Small intestine (tissue), 7 donors: ENCODE data around the gene TBC1D1. TPM values are rescaled to one million over a fixed set of nuclear protein-coding genes. Genes with fewer than 3 reads are reported as not detected.
"Not testable (repeated sequence)": the region's sequence is repeated elsewhere in the genome, so short reads cannot be mapped to it uniquely, and the experiment has no call there.

ENCODE experiments used
- DNase-seq, 2 donors: peaks; one replicate each; pipeline versions ENCODE4 v3.0.0 to v3.0.0-alpha.2; 2013
- FAIRE-seq: peaks from 2 replicates; lab custom pipeline; 2012; peaks lifted over from hg19 to GRCh38; lab: Jason Lieb, UNC
- H3K27ac ChIP-seq, 3 donors: one replicate each; pipeline ENCODE4 v1.5.1; 2013; ENCODE audit warnings: low read length in 2 of 3, mild to moderate bottlenecking in 2 of 3, control low read depth in 1 of 3, inconsistent platforms in 1 of 3, low read depth in 1 of 3, moderate library complexity in 1 of 3
- H3K27me3 ChIP-seq, 3 donors: one replicate each; pipeline ENCODE4 v1.6.1; 2013; ENCODE audit warnings: low read length in 3 of 3, inconsistent platforms in 1 of 3; ENCODE audit not compliant: control insufficient read depth in 3 of 3, insufficient read depth in 3 of 3
- H3K36me3 ChIP-seq, 3 donors: one replicate each; pipeline ENCODE4 v1.6.1; 2013; ENCODE audit warnings: low read length in 3 of 3, inconsistent platforms in 1 of 3, low read depth in 1 of 3, mild to moderate bottlenecking in 1 of 3, moderate library complexity in 1 of 3; ENCODE audit not compliant: control insufficient read depth in 3 of 3, insufficient read depth in 2 of 3
- H3K4me1 ChIP-seq, 3 donors: one replicate each; pipeline ENCODE4 v1.6.1; 2013; ENCODE audit warnings: low read length in 2 of 3, inconsistent platforms in 1 of 3, low read depth in 1 of 3, mild to moderate bottlenecking in 1 of 3, moderate library complexity in 1 of 3; ENCODE audit not compliant: control insufficient read depth in 3 of 3, insufficient read depth in 2 of 3
- H3K4me3 ChIP-seq, 3 donors: one replicate each; pipeline ENCODE4 v1.5.1; 2013; ENCODE audit warnings: low read length in 3 of 3, control low read depth in 1 of 3, inconsistent platforms in 1 of 3, low read depth in 1 of 3, mild to moderate bottlenecking in 1 of 3, moderate library complexity in 1 of 3
- H3K9me3 ChIP-seq, 2 donors: one replicate each; pipeline ENCODE4 v1.6.1; 2013; ENCODE audit warnings: low read depth in 1 of 2, low read length in 1 of 2; ENCODE audit not compliant: control insufficient read depth in 2 of 2, insufficient read depth in 1 of 2
- WGBS, 3 donors: extraction: QIAGEN DNeasy Blood & Tissue Kit; methylation state at CpG; one replicate each; pipeline ENCODE4 v1.1.7; 2013; 5-methylcytosine and 5-hydroxymethylcytosine counted together
- polyA plus RNA-seq, 4 donors: library from polyadenylated mRNA; stranded (reverse) in 3 of 4; unstranded in 1 of 4; fragments of 200-250 nt in 3 of 4; fragments of 120-200 nt in 1 of 4; gene quantifications; one replicate each; pipeline versions ENCODE4 v1.2.1 to v1.2.3, GENCODE V29; 2013
- donor health status: healthy with polysubstance abuse.
- donor health status: control.
- donor health status: control.
- donor health status: Bipolar disorder and iron deficiency.
- donor health status: healthy.

The TBC1D1 gene
- polyA plus RNA-seq, 4 donors, result 38.3 to 118 (median 41.5) TPM

DNA sequence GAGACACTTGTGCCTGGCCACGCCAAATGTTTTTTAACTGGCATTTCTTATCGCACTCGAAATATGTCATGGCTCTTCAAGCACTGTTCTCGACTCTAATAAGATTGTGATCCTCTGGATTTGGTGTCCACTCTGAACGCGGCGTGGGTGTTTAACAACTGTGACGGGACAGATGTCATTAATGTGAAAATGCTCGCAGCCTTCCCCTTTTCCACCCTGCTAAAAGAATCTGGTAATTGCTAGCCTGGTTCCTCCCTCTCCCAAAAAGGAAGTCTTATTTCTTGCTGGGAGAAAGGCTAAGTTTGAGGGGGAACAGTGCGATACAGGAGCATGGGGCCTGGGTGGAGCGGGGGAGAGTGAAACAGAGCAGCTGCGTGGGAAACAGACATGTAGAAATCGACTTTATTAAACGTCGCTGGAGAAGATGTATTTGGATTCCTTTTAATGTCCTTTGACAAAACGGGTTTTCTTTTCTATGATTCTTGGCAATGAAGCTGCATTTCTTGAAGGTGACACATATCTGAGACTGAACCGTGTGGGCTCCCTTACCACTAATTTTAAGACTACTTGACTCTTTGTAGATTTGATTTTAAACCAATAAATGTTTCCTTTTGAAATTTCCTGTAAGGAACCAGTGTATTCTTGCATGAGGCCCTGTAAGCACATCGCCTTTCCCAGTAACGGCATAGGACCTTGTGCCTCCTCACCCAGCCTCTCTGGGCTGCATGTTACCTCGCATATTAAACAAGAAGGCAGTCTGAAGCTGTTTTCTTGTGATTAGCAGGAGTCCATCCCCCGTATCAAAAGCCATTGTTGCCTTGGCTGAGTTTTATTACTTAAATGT is 17.8 kb downstream of the TBC1D1 start:
- peak overlapping the region in 1 of 3 donors; percentile 25 for H3K27ac ChIP-seq

GRCh38 chr4:37909332-37910090 is 18.6 kb downstream of the TBC1D1 start:
- no peaks in the 10 kb centered on the region for H3K9me3 ChIP-seq
- DNase-seq (no peak), FAIRE-seq (no peak)
- H3K36me3 ChIP-seq, result no peaks in the 10 kb centered on the region
- H3K27me3 ChIP-seq, result no peaks in the 10 kb centered on the region
- H3K27ac ChIP-seq, result no peak overlapping the region
- WGBS, 3 donors, result 92 to 95% (median 94%) methylated on average over 8 of the region's 8 CpGs
- no peaks in the 10 kb centered on the region for H3K4me1 ChIP-seq
- H3K4me3 ChIP-seq, result no peak overlapping the region

More for the DNA sequence above, 17.8 kb downstream of the TBC1D1 start:
- H3K9me3 ChIP-seq, result no peaks in the 10 kb centered on the region
- 79 to 91% (median 87%) methylated on average over 21 of the region's 21 CpGs for WGBS, 3 donors
- no peaks in the 10 kb centered on the region for H3K27me3 ChIP-seq
- H3K4me3 ChIP-seq, result no peak overlapping the region
- FAIRE-seq (no peak), DNase-seq (no peak)
- no peaks in the 10 kb centered on the region for H3K36me3 ChIP-seq
- H3K4me1 ChIP-seq, result no peaks in the 10 kb centered on the region

- no peak overlapping the region for H3K4me3 ChIP-seq
- no peaks in the 10 kb centered on the region for H3K27me3 ChIP-seq
- DNase-seq, result no peak
- no peak for FAIRE-seq
- 89 to 97% (median 92%) methylated on average over 1 of the region's 1 CpG for WGBS, 3 donors
- H3K36me3 ChIP-seq, result no peaks in the 10 kb centered on the region
- no peaks in the 10 kb centered on the region for H3K4me1 ChIP-seq
- no peak overlapping the region for H3K27ac ChIP-seq
- H3K9me3 ChIP-seq, result no peaks in the 10 kb centered on the region
Measured at GRCh38 chr4:37910091-37910486, 19.2 kb downstream of the TBC1D1 start.

DNA sequence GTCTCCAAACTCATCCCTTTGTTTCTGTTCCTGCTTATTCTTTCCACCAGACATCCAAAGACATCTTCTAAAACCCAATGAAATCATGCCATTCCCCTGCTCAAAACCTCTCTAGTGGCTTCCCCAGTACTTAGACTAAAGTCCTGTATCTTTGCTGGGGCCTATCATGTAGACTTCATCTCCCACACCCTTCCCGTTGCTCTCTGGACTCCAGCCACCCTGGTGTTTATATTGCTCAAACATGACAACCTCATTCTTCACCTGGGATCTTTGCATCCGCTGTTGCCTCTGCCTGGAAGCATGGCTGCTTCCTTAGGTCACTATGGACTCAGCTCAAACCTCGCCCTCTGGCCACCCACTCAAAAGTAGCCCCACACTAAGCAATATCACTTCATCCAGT is 23.7 kb downstream of the TBC1D1 start:
- Histone ChIP-seq H3K27me3 (no peaks in the 10 kb centered on the region), H3K27ac (no peak overlapping the region), H3K4me3 (no peak overlapping the region), H3K9me3 (no peaks in the 10 kb centered on the region), H3K36me3 (no peaks in the 10 kb centered on the region), H3K4me1 (no peaks in the 10 kb centered on the region)
- no peak for FAIRE-seq
- DNase-seq, result peak; percentile 22 to 45
- 71 to 77% (median 72%) methylated on average over 3 of the region's 3 CpGs for WGBS, 3 donors

DNA sequence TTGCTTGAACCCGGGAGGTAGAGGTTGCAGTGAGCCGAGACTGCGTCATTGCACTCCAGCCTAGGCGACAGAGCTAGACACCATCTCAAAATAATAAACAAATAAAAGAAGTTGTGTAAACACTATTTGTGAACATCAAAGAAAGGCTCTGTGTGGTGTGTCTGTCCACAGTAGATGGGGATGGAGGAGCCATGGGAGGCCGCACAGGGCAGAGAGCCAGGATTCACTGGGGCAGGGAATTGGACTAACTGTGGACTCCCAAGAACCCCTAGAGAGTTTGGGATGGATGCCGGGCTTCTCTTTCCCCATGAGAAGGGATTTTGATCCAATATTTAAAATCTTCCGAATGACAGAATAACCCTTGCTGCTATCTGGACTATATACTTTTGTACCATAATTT is 26.5 kb downstream of the TBC1D1 start:
- FAIRE-seq (no peak), DNase-seq (no peak)
- H3K4me1 ChIP-seq, result no peaks in the 10 kb centered on the region
- H3K27me3 ChIP-seq, result no peaks in the 10 kb centered on the region
- WGBS, 3 donors, result 84 to 96% (median 95%) methylated on average over 7 of the region's 7 CpGs
- H3K36me3 ChIP-seq, result no peaks in the 10 kb centered on the region
- H3K4me3 ChIP-seq, result no peak overlapping the region
- no peaks in the 10 kb centered on the region for H3K9me3 ChIP-seq
- no peak overlapping the region for H3K27ac ChIP-seq

GRCh38 chr4:37918653-37919052 is 27.8 kb downstream of the TBC1D1 start:
- Histone ChIP-seq H3K9me3 (no peaks in the 10 kb centered on the region), H3K27ac (no peak overlapping the region), H3K4me3 (no peak overlapping the region), H3K36me3 (no peaks in the 10 kb centered on the region), H3K27me3 (no peaks in the 10 kb centered on the region), H3K4me1 (no peaks in the 10 kb centered on the region)
- DNase-seq (no peak), FAIRE-seq (no peak)
- WGBS, 3 donors, result 89 to 98% (median 96%) methylated on average over 3 of the region's 3 CpGs

DNA sequence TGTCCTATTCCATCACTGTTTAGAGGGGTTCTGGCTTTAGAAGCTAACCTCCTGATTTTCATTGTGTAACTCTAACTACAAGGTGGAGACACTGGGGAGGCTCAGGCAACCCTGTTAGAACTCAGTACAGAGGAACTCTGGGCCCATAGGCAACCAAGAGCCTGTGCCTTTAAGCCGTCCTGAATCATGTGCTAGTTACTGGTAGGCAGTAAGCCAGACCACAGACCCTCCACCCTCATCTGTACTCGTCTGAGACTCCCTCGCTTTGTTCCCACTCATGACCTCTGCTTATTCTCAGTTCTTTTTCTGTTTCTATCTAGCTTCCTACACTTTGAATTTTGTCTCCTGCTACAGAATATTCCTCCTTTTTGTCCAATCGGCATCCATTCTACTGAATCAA is 31.4 kb downstream of the TBC1D1 start:
- DNase-seq, result no peak
- FAIRE-seq, result no peak
- 58 to 90% (median 73%) methylated on average over 4 of the region's 4 CpGs for WGBS, 3 donors

DNA sequence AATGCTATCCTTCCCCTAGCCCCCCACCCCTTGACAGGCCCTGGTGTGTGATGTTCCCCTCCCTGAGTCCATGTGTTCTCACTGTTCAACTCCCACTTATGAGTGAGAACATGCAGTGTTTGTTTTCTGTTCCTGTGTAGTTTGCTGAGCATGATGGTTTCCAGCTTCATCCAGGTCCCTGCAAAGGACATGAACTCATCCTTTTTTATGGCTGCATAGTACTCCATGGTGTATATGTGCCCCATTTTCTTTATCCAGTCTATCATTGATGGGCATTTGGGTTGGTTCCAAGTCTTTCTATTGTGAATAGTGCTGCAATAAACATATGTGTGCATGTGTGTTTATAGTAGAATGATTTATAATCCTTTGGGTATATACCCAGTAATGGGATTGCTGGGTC is 32.2 kb downstream of the TBC1D1 start:
- H3K4me3 ChIP-seq, FAIRE-seq, H3K27me3 ChIP-seq, H3K4me1 ChIP-seq, H3K9me3 ChIP-seq, DNase-seq, H3K27ac ChIP-seq, H3K36me3 ChIP-seq: not testable (repeated sequence)

More for the DNA sequence above, 31.4 kb downstream of the TBC1D1 start:
- Histone ChIP-seq H3K27ac (no peak overlapping the region), H3K36me3 (no peaks in the 10 kb centered on the region), H3K27me3 (no peaks in the 10 kb centered on the region), H3K9me3 (no peaks in the 10 kb centered on the region), H3K4me3 (no peak overlapping the region), H3K4me1 (no peaks in the 10 kb centered on the region)
